EL (cell line): Measurements from ENCODE around the gene MAP4.
A peak's percentile ranks its signal among the peaks of the same experiment; 100 is the strongest.

ENCODE experiments used
- DNase-seq: peaks from one replicate; pipeline ENCODE4 v3.0.0-alpha.2; 2016

Gene MAP4

GRCh38 chr3:47961036-47961435 lies 55.2 kb downstream of the MAP4 start:
- no peak for DNase-seq

DNA sequence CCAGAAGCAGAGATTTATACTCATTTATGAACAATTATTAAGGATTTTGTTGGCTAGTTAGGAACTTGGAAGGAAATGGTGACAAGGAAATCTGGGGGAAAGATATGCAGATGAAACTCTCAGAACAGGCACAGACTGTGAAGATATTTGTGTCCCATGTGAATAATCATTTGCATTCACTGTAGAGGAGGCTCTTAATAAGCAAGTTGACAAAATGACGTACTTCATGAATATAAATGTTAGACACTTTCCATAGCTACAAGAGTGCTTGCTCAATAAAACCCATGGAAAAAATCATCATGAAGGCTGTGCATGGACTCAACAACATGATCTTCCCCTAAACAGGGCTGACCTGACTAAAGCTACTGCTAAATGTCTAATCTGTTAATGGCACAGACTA lies 59.7 kb downstream of the MAP4 start:
- no peak for DNase-seq

- DNase-seq = no peak
These were observed 61.6 kb downstream of the MAP4 start for GRCh38 chr3:47954567-47954966.

- DNase-seq = no peak
These were observed 65.6 kb downstream of the MAP4 start for GRCh38 chr3:47950453-47951169.

GRCh38 chr3:47949979-47950378 lies 66.2 kb downstream of the MAP4 start:
- no peak for DNase-seq

- no peak for DNase-seq
These were observed 76.0 kb downstream of the MAP4 start for GRCh38 chr3:47940232-47940631.

- peak; percentile 24 for DNase-seq
These were observed 83.8 kb downstream of the MAP4 start for GRCh38 chr3:47932421-47932820.

GRCh38 chr3:47930979-47931378 lies 85.2 kb downstream of the MAP4 start:
- DNase-seq = no peak

DNA sequence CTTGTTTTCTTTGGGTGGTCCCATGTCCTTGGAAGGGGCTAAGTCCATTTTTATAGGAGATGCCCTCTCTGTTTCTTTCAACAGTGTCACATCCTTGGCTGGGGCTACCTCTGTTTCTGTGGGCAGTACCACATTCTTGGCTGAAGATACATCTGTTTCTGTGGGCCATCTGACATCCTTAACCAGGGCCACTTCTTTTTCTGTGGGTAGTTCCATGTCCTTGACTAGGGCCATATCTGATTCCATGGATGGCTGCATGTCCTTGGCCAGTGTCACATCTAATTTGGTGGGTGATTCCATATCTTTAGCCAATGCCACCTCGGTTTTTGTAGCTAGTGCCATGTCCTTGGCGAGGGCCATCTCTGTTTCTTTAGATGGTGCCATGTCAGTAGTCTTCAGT lies 99.5 kb downstream of the MAP4 start:
- DNase-seq = no peak

DNA sequence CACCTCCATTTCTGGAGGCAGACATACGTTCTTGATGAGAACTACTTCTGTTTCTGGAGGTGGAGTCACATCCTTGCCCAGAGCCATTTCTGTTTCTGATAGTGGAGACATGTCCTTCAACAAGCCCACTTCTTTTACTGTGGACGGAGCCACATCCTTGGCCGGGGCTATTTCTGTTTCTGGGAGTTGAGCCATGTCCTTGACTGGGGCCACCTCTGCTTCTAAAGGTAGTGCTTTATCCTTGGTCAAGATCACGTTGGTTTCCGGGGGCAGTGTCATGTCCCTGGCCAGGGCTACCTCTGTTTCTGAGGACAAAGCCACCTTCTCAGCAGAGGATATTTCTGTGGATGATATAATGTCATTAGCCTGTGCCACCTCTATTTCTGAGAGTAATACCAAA lies 100.0 kb downstream of the MAP4 start:
- DNase-seq = no peak

DNA sequence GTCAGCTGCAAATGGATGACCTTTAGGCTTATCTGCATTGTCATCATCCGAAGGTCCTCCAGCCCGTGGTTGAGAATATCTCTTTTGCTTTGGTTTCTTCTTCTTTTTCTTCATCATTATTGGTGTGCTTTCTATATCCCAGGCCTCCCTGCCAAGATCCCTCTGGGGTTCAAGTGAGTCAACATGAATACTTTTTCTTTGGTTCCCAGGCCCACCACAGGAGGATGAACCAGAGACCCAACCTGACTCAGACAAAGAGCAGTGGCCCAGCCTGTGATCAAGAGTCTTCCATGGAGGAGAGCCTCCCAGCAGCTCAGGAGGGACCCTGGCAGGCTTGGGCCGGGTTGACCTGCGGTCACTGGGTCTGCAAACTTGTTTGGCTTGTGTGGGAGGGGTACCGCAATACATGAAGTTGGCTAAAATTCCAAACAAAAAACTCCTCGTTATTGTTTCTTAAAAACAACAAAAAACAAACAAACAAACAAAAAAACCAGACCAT lies 104.2 kb downstream of the MAP4 start:
- peak; percentile 40 for DNase-seq

GRCh38 chr3:47910777-47911440 lies 105.3 kb downstream of the MAP4 start:
- peak; percentile 95 for DNase-seq

- DNase-seq = no peak
These were observed 106.0 kb downstream of the MAP4 start for GRCh38 chr3:47910233-47910632.

DNA sequence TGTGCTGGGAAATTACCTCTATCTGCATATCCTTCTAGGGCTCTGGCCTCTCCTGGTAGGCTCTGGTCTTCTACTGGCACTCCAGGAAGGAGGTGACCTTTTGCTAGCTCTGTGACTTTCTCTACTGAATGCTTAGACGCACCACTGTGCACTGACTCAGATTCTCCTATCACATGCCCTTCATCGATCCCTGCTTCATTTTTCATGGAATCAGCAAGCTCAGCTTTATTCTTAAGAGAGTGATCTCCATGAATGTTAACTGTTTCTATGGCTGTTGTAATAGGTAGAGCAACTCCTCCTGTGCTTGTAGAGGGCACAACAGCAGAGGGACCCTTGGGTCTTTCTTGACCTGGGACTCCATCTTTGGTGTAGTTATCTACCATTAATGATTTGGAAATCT lies 106.6 kb downstream of the MAP4 start:
- no peak for DNase-seq

DNA sequence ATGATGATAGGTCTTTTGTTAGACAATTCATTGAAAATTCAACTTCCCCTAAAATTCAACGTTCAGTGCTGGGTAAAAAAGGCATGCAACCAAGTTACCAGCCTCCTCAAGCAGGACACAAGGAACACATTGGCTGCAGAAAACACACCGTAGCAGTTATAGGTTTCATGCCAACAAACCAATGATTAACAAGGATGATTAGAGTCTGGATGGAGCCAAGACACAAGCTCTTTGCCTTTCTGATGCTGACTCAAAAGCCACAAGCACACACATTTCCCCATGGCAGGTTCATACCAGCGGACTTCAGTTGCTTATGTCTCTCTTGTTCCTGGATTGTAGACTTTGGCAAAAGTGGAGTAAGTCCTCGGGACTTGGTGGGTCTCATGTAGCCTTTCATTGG lies 107.5 kb downstream of the MAP4 start:
- DNase-seq = no peak

DNA sequence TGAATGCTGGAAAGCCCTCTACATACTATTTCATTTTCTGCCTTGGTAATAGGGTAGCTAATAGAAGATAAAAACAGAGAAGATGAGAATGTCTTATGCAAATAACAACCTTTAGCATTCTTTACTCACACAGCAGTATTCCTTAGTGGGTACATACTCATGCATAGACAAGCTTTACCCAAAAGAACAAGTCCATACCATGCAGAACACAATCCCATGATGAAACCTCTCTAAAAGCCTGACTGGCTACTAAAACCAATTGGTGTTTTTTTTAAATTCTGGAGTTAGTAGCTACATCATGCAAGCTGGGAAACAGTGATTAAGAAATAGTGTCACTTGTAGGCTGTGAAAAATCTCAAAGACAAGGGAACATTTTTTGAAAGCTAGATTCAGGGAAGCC lies 108.4 kb downstream of the MAP4 start:
- no peak for DNase-seq

DNA sequence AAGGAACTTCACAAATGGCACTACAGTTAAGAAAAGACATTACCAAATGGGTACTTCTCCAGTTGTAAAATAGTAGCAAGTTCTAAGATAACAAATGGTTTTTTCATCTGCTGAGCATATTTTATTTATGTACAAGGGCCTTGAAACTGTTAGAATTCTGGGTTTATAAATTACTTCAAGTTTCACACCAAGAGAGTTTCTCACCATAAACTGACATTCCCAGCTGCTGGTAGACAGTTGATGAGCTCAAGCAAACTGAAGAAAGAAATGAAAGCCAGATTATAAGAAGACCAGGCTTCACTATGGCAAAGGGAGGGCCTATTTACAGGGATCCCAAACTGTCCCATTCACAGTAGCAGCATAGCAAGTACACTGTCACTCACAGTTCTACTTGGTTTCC lies 113.5 kb downstream of the MAP4 start:
- no peak for DNase-seq

GRCh38 chr3:47901280-47901833 lies 114.9 kb downstream of the MAP4 start:
- DNase-seq = no peak

DNA sequence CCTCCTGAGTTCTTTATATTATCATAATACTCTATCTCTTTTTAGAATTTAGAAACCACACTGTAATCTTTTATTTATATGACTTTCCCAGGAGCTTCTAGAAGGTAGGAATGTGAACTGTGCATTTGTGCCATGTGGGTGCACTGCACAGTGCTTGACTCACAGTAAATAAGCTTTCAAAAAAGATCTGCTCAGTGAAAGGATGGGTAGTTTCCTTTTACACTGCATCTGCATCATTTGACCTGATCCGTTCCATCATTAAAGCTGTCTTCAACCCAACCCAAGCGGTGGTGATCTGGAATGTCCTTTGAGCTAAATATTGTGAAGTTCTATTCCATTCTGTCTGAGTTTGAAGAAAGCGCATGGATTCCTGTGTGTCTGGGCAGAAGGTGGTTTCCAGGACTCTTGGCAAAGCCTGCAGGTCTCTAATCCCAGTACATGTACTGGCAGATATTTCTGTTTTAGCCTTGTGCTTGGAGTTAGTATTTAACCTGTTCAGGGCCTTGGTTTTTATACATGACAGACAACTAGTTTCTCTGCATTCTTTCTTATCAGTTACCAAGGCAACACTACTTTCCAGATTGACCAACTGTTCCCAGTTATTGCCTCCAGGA lies 116.6 kb downstream of the MAP4 start:
- no peak for DNase-seq

GRCh38 chr3:47897954-47898353 lies 118.3 kb downstream of the MAP4 start:
- DNase-seq = no peak

GRCh38 chr3:47896736-47897135 lies 119.5 kb downstream of the MAP4 start:
- no peak for DNase-seq

- DNase-seq = no peak
These were observed 121.0 kb downstream of the MAP4 start for GRCh38 chr3:47895241-47895640.

GRCh38 chr3:47892286-47893040 lies 123.8 kb downstream of the MAP4 start:
- no peak for DNase-seq
